ENCODE measurements around the gene CFAP91. TPM values are rescaled to one million over a fixed set of nuclear protein-coding genes. Genes with fewer than 3 reads are reported as not detected.

CFAP91 gene
- total RNA-seq, 1 donor from 2014 or later, result not detected

DNA sequence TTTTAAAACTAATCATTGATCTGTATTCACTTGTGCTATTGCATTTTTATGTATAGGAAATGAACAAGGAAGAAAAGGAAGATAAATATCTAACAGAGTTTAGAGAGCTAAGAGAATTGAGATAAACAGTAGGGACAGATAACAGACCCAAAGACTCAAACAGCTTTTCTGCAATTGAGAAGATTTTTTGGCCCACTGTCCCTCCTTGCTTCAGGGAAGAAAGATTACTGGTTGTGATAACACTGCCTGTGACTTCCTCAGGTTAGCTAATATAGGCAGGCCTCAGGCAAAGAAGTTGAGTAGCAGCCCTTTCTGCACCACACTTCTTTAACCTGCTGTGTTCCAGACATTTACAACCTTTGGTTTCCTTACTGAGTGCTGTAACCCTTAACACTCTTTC, 22.9 kb upstream of the CFAP91 start:
- no peaks in the 10 kb centered on the region for H3K27me3 Mint-ChIP-seq (ENCODE audit: unreplicated experiment)
- peaks cover 20% of the 10 kb centered on the region for H3K4me1 Mint-ChIP-seq (ENCODE audit: unreplicated experiment)
- DNase-seq (ENCODE audit: extremely low spot score, unreplicated experiment), result no peak
- no peak overlapping the region for H3K4me3 Mint-ChIP-seq (ENCODE audit: unreplicated experiment)
- TF ChIP-seq CTCF (IDR thresholded peaks at IDR 0.05), result no peak
- H3K27ac Mint-ChIP-seq (ENCODE audit: unreplicated experiment), result no peak overlapping the region
- no peaks in the 10 kb centered on the region for H3K9me3 Mint-ChIP-seq (ENCODE audit: unreplicated experiment)
- peaks cover 1% of the 10 kb centered on the region for H3K36me3 Mint-ChIP-seq (ENCODE audit: unreplicated experiment)

DNA sequence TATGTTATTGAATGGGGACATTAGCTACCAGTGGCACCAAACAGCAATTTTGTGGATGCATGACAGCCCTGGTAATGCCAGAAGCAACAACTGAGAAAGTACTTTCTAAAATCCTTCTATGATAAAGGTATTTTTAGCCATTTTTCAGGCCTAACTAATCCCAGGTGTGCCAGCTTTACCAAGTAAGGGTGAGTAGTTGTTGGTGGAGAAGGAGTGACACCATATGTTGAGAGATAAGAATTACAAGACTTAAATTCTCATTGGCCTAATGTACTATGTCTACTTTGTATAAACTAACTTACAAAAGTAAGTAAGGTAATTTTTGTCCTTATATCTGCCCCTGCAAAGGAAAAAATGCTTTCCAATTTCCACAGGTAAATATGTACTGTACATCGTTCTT, 21.5 kb upstream of the CFAP91 start:
- no peak for DNase-seq (ENCODE audit: extremely low spot score, unreplicated experiment)
- H3K9me3 Mint-ChIP-seq (ENCODE audit: unreplicated experiment), result no peaks in the 10 kb centered on the region
- H3K27me3 Mint-ChIP-seq (ENCODE audit: unreplicated experiment), result no peaks in the 10 kb centered on the region
- TF ChIP-seq CTCF (IDR thresholded peaks at IDR 0.05), result peak; percentile 64
- no peak overlapping the region for H3K27ac Mint-ChIP-seq (ENCODE audit: unreplicated experiment)
- no peaks in the 10 kb centered on the region for H3K36me3 Mint-ChIP-seq (ENCODE audit: unreplicated experiment)
- H3K4me1 Mint-ChIP-seq (ENCODE audit: unreplicated experiment), result peaks cover 11% of the 10 kb centered on the region
- no peak overlapping the region for H3K4me3 Mint-ChIP-seq (ENCODE audit: unreplicated experiment)

DNA sequence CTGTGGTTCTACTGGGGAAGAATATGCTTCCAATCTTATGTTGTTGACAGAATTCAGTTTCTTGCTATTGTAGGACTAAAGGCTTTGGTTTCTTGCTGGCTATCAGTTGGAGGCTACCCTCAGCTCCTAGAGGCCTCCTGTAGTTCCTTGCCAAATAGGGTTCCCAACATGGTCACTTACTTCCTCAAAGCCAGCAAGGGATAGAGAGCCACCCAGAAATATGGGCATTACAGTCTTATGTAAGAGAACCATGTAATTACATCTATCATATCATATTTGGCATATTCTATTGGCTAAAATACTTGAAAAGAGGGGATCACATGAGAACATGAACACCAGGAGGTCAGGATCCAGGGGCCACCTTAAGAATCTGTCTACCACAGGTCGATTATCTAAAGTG, 19.4 kb upstream of the CFAP91 start:
- no peaks in the 10 kb centered on the region for H3K36me3 Mint-ChIP-seq (ENCODE audit: unreplicated experiment)
- no peak overlapping the region for H3K27ac Mint-ChIP-seq (ENCODE audit: unreplicated experiment)

GRCh38 chr3:119690043-119690656, 12.7 kb upstream of the CFAP91 start:
- Mint-ChIP-seq H3K9me3 (ENCODE audit: unreplicated experiment) (peaks cover 4% of the 10 kb centered on the region), H3K4me3 (ENCODE audit: unreplicated experiment) (no peak overlapping the region), H3K27ac (ENCODE audit: unreplicated experiment) (no peak overlapping the region), H3K4me1 (ENCODE audit: unreplicated experiment) (no peaks in the 10 kb centered on the region), H3K27me3 (ENCODE audit: unreplicated experiment) (no peaks in the 10 kb centered on the region), H3K36me3 (ENCODE audit: unreplicated experiment) (no peaks in the 10 kb centered on the region)
- peak; percentile 54 for TF ChIP-seq CTCF (IDR thresholded peaks at IDR 0.05)
- DNase-seq (ENCODE audit: extremely low spot score, unreplicated experiment), result no peak

More for the DNA sequence above, 19.4 kb upstream of the CFAP91 start:
- TF ChIP-seq CTCF (IDR thresholded peaks at IDR 0.05), result no peak
- Mint-ChIP-seq H3K4me3 (ENCODE audit: unreplicated experiment) (no peak overlapping the region), H3K27me3 (ENCODE audit: unreplicated experiment) (no peaks in the 10 kb centered on the region), H3K4me1 (ENCODE audit: unreplicated experiment) (no peaks in the 10 kb centered on the region), H3K9me3 (ENCODE audit: unreplicated experiment) (peaks cover 4% of the 10 kb centered on the region)
- no peak for DNase-seq (ENCODE audit: extremely low spot score, unreplicated experiment)

- no peak overlapping the region for H3K4me3 Mint-ChIP-seq (ENCODE audit: unreplicated experiment)
- no peaks in the 10 kb centered on the region for H3K36me3 Mint-ChIP-seq (ENCODE audit: unreplicated experiment)
- DNase-seq (ENCODE audit: extremely low spot score, unreplicated experiment), result no peak
- H3K27ac Mint-ChIP-seq (ENCODE audit: unreplicated experiment), result no peak overlapping the region
- no peaks in the 10 kb centered on the region for H3K27me3 Mint-ChIP-seq (ENCODE audit: unreplicated experiment)
- no peaks in the 10 kb centered on the region for H3K9me3 Mint-ChIP-seq (ENCODE audit: unreplicated experiment)
- no peaks in the 10 kb centered on the region for H3K4me1 Mint-ChIP-seq (ENCODE audit: unreplicated experiment)
- no peak for TF ChIP-seq CTCF (IDR thresholded peaks at IDR 0.05)
These were observed 7.3 kb upstream of the CFAP91 start for GRCh38 chr3:119695480-119695879.
